GM19328 (cell line): ENCODE measurements around the gene POFUT2.
"Not testable (repeated sequence)": the region's sequence is repeated elsewhere in the genome, so short reads cannot be mapped to it uniquely, and the experiment has no call there.

Experiments
- ATAC-seq: cut with Tn5 transposase; IDR thresholded peaks from one replicate; pipeline ENCODE4 v1.9.1; 2021; ENCODE audit warnings: mild to moderate bottlenecking, moderate library complexity; ENCODE audit not compliant: unreplicated experiment

Gene POFUT2

GRCh38 chr21:45326891-45327440, 39.3 kb upstream of the POFUT2 start:
- no peak for ATAC-seq

DNA sequence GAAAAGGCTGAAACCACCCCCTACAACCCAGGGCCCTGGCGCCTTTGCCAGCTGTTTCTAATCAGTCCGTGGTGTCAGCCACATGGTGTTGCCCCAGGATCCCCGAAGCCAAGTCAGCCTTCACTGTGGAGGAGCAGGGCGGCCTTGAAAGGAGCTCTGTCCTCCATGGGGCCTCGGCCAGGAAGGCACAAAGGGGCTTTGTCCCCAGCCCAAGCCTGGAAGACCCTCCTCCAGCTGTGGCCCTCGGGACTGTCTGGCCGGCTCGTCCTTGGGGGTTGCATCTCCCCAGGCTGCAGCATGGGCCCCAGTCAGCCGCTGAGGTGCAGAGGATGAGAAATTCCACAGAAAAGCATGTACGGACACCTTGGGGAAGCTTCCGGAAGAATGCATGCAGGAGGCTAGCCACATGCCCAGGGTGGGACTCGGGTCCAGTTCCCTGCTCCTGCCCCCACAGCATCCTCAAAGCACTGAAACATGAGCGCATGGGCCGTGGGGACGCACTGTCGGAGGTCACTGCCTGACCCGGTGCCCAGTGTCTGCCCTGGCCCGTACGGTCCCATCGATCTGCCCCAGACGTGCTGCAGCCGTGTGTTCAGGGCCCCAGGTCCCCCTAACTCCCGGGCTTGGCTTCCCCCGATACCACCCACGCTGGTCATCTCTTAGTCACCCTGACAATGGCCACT, 38.6 kb upstream of the POFUT2 start:
- ATAC-seq: no peak

DNA sequence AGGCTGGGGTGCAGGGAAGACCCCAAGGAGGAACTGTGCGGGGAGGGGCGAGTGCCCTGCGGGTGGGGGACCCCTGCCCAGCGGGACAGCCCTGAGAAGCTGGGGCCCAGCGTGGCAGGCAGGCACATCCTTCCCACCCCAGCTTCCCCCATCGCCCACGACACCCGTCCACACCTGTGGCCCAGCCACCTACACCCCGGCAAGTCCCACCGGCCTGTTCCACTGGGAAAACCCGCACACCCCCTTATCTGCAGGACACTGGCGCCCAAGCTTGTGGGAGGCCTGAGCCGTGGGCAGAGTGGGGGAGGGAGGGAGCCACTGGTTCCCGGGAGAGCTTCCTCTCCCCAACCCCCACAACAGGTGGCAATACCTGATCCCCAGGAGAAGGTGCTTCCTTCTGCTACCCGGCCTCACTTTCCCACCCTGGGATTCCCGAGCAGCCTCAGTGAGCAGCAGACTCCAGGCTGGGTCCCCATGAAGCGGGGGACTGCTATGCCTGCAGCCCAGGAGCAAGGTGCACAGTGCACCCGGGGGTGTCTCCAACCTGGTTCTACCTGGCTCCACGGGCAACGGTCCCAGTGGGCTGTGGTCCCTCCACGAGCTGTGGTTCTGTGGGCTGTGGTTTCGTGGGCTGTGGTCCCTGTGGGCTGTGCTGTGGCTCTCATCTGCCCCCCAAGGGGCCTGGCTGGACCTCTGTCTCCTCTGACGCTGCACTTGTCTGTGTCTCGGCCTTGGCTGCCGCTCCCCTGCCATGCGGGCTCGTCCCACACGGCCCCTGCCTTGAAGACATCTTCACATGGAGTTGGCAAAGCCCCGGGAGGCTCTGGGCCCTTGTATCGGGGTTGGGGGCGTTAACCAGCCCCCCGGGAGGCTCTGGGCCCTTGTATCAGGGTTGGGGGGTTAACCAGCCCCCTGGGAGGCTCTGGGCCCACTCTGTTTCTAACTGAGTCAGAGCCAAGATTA, 37.8 kb upstream of the POFUT2 start:
- ATAC-seq: no peak

- ATAC-seq: no peak
Measured at GRCh38 chr21:45324489-45325205, 37.0 kb upstream of the POFUT2 start.

- no peak for ATAC-seq
Measured at GRCh38 chr21:45323487-45324311, 36.0 kb upstream of the POFUT2 start.

- no peak for ATAC-seq
Measured at GRCh38 chr21:45322960-45323461, 35.3 kb upstream of the POFUT2 start.

GRCh38 chr21:45322231-45322959, 34.7 kb upstream of the POFUT2 start:
- ATAC-seq: no peak

- no peak for ATAC-seq
Measured at GRCh38 chr21:45320261-45321025, 32.7 kb upstream of the POFUT2 start.

GRCh38 chr21:45319461-45320211, 31.9 kb upstream of the POFUT2 start:
- no peak for ATAC-seq

DNA sequence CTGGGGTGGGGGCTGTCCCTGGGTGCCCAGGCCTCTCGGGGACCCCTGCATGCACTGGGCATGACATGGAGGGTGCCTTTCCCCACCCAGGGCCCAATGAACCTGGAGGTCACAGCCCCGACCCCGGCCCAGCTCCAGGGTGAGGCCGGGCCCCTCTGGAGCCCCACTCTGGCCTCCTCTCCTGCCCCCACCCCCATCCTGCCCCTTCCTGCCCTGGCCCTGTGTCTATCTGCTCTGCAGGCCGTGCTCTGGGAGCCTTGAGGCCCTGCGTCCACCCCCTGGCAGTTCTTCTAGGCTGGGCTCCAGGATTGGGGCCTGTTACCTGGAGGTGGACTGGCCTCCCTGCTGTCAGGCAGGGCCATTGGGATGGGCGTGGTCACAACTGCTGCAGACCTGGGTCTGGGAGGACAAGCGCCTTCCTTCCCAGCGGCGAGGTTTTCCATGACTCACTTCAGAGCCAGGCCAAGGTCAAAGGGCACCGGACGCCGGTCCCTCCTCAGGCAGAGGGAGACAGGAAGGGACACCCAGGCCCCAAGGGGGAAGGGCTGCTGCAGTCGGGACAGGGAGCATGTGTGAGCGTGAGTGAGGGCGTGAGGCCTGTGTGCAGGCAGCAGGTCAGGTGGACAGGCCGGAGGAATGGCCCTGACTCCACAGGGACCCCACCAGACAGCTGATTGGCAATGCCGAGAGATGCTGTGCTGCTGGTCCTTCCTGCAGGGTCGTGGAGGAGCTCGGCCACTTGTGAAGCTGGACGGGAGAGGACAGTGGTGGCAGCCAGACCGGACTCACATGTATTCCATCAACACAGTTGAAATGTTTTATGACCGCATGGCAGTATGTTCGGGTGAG, 31.1 kb upstream of the POFUT2 start:
- no peak for ATAC-seq

GRCh38 chr21:45318146-45318555, 30.5 kb upstream of the POFUT2 start:
- no peak for ATAC-seq

DNA sequence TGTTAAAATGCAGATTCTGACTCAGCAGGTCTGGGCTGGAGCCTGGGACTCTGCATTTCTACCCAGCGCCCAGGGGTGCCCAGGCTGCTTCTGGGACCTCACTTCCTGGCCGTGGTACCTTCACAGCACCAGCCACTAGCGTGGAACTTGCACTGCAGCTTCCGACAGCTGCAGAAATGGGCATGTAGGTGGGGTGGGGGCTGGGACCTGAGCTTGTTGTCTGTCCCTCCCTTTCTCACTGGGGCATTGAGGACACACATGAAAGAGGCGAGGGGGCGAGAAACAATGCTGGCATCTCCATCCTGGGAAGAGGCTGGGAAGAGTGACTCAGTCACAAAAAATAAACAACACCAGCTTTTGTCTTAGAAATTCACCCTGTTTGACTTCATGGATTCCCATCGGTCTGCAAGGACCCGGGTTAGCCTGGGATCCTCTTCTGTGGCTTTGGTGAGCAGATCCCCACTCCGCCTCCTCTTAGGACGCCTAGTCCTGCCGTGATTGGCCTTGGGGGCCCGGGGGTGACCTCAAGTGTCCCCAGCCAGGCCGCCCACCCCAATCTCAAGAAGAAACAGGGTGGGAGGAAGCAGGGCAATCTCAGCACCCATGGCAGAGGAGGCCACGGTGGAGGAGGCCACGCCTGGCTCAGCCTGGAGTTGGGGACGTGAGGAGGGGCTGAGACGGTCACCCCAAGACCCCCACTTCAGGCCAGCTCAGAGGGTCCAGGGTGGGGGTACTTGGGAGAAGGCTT, 29.9 kb upstream of the POFUT2 start:
- no peak for ATAC-seq

DNA sequence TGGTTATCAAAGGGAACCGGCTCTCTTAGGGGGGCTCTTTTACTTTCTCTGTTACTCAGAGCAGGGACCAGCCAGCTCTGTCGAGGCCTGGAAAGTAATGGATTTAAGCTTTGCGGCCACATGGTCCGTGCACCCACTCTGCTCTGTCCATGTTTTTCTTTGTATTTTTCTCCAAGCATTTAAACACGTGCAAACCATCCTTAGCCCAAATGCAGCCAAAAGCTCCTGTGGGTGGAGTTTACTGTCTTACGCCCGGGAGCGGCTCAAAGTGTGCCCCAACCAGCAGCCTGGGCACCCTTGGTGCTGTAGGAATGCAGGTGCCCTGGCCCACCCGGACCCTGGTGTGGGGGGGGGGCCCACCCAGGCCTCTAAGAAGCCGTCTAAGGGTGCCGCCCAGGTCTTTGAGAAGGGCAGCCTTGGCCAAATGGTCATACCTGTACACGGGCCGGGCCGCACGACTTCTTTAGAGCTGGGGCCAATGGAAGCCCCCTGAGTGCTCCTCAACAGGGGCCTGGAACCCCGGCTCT, 29.2 kb upstream of the POFUT2 start:
- ATAC-seq: no peak

DNA sequence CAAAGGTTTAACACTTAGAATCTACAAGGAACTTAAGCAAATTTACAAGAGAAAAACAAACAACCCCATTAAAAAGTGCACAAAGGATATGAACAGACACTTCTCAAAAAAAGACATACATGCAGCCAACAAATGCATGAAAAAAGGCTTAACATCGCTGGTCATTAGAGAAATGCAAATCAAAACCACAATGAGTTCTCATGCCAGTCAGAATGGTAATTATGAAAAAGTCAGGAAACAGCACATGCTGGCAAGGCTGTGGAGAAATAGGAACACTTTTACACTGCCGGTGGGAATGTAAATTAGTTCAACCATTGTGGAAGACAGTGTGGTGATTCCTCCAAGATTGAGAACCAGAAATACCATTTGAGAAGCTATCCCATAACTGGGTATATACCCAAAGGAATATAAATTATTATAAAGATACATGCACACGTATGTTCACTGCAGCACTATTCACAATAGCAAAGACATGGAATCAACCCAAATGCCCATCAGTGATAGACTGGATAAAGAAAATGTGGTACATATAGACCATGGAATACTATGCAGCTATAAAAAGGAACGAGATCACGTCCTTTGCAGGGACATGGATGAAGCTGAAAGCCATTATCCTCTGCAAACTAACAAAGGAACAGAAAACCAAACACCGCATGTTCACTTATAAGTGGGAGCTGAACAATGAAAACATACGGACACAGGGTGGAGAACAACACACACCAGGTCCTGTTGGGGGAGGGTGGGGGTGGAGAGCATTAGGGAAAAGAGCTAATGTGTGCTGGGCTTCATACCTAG, 28.2 kb upstream of the POFUT2 start:
- ATAC-seq: not testable (repeated sequence)

DNA sequence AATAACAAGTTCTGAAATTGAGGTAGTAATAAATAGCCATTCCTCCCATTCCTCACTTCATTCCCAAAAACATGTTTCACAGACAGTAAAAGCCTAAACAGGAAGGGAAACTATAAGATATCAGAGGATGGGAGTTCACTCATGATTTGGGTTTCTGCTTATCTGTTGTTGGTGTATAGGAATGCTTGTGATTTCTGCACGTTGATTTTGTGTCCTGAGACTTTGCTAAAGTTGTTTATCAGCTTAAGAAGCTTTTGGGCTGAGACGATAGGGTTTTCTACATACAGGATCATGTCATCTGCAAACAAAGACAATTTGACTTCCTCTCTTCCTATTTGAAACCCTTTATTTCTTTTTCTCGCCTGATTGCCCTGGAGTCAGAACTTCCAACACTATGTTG, 26.0 kb upstream of the POFUT2 start:
- no peak for ATAC-seq
